ENCODE results near the gene STXBP5. TPM values are rescaled to one million over a fixed set of nuclear protein-coding genes. Genes with fewer than 3 reads are reported as not detected.

STXBP5 gene
- total and polyA plus RNA-seq, 2 of the 13 experiments (the other 11 are each of a cell fraction or from before 2014, with no cell fraction given): 8.8 to 19.4 TPM

DNA sequence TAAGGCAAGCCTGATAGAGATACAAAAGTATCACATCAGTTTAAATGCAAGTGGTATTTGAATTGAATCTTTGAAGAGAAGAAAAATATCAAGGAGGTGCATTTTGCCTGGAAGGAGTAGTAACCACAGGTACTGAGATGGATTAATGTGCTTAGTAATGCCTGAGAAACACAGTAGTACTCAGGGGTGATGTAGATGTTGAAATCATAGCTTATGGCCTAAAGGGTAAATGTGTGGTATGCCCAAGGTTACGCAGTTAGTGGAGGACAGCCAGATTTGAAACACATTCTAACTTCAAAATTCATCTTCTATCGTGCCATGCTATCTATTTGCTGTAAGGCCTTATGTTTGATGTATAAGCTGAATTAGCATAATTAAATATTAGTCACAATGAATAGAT, 55.9 kb downstream of the STXBP5 start:
- WGBS (ENCODE audit: low lambda C conversion rate): 98% methylated on average over 2 of the region's 2 CpGs
- ChIA-PET CTCF (ENCODE audit: low intra/inter-chr PET ratio, low total read pairs) (no interaction called here), POLR2A (no interaction called here)
- no peak for FAIRE-seq
- no peak overlapping the region for H3K4me2 ChIP-seq (ENCODE audit: low read depth, low read length)
- peaks cover 0 to 4% of the 10 kb centered on the region in 2 experiments; a peak in 1 of 5 replicates for H3K36me3 ChIP-seq (replicated peaks in 1 of 2; ENCODE audit: control insufficient read depth in 1 of 2, insufficient read depth in 2 of 2, low read length in 2 of 2)
- ATAC-seq: no peak
- intact Hi-C loops (cut with micrococcal nuclease; ENCODE audit: unreplicated experiment): no loop called here
- H2AFZ ChIP-seq (ENCODE audit: low read length): no peak overlapping the region
- DNase-seq (ENCODE audit: low spot score): no peak
- H3K27me3 ChIP-seq (ENCODE audit: control insufficient read depth in 1 of 2, insufficient read depth in 2 of 2, low read length in 2 of 2): no peaks in the 10 kb centered on the region
- in situ Hi-C loops (cut with HindIII; ENCODE audit: extremely low pct_ligation_motif_present, low pct_unique_long_range_greater_than_20kb): no loop called here
- TF ChIP-seq ZNF746 (CRISPR knock-in tag; IDR thresholded peaks at IDR 0.05): no peak
- TF ChIP-seq ZNF44 (CRISPR knock-in tag; IDR thresholded peaks at IDR 0.05): no peak
- no peak for TF ChIP-seq ZFP41 (CRISPR knock-in tag; IDR thresholded peaks at IDR 0.05; ENCODE audit: borderline replicate concordance)
- TF ChIP-seq, protein P1, sequence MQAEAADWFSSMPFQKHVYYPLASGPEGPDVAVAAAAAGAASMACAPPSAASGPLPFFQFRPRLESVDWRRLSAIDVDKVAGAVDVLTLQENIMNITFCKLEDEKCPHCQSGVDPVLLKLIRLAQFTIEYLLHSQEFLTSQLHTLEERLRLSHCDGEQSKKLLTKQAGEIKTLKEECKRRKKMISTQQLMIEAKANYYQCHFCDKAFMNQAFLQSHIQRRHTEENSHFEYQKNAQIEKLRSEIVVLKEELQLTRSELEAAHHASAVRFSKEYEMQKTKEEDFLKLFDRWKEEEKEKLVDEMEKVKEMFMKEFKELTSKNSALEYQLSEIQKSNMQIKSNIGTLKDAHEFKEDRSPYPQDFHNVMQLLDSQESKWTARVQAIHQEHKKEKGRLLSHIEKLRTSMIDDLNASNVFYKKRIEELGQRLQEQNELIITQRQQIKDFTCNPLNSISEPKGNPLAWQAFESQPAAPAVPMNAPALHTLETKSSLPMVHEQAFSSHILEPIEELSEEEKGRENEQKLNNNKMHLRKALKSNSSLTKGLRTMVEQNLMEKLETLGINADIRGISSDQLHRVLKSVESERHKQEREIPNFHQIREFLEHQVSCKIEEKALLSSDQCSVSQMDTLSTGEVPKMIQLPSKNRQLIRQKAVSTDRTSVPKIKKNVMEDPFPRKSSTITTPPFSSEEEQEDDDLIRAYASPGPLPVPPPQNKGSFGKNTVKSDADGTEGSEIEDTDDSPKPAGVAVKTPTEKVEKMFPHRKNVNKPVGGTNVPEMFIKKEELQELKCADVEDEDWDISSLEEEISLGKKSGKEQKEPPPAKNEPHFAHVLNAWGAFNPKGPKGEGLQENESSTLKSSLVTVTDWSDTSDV (CRISPR knock-in tag; IDR thresholded peaks at IDR 0.05): no peak
- TF ChIP-seq GTF3A (CRISPR knock-in tag; conservative IDR thresholded peaks at IDR 0.05): no peak
- no peak for TF ChIP-seq ZSCAN9 (CRISPR knock-in tag; IDR thresholded peaks at IDR 0.05; ENCODE audit: borderline replicate concordance)
- TF ChIP-seq ZNF382 (CRISPR knock-in tag; IDR thresholded peaks at IDR 0.05; ENCODE audit: borderline replicate concordance): no peak
- no peak for TF ChIP-seq NFYB (CRISPR knock-in tag; IDR thresholded peaks at IDR 0.05)
- no peak for TF ChIP-seq ZNF282 (IDR thresholded peaks at IDR 0.05; ENCODE audit: partially characterized antibody)
- no peak for TF ChIP-seq TCF12 (IDR thresholded peaks at IDR 0.05)
- no peak for TF ChIP-seq TCF12 (CRISPR knock-in tag; IDR thresholded peaks at IDR 0.05)
- TF ChIP-seq HMG20A (CRISPR knock-in tag; IDR thresholded peaks at IDR 0.05; ENCODE audit: borderline replicate concordance): no peak
- no peak overlapping the region for H3K9ac ChIP-seq (ENCODE audit: insufficient read depth, low read depth, low read length)
- H3K4me1 ChIP-seq (ENCODE audit: insufficient read depth, low read length): no peaks in the 10 kb centered on the region
- no TSS peak for BruUV-seq (replicated peaks)
- H3K9me3 ChIP-seq (ENCODE audit: low read length): no peaks in the 10 kb centered on the region
- no peaks in the 10 kb centered on the region for H4K20me1 ChIP-seq (ENCODE audit: insufficient read depth, low read length)
- no peak overlapping the region for H3K27ac ChIP-seq (ENCODE audit: extremely low read length, insufficient read depth, low read length)
- H3K4me3 ChIP-seq (replicated peaks in 1 of 3; ENCODE audit: insufficient read depth in 1 of 3, low read depth in 2 of 3, low read length in 3 of 3): no peak overlapping the region
- H3K79me2 ChIP-seq (ENCODE audit: insufficient read depth, low read length): no peaks in the 10 kb centered on the region
